Measurements from ENCODE around the gene LRRTM4. TPM values are rescaled to one million over a fixed set of nuclear protein-coding genes. Genes with fewer than 3 reads are reported as not detected.
A peak's percentile ranks its signal among the peaks of the same experiment; 100 is the strongest.
"Not testable (repeated sequence)": the region's sequence is repeated elsewhere in the genome, so short reads cannot be mapped to it uniquely, and the experiment has no call there.

Gene LRRTM4
- total RNA-seq, 1 experiment from 2014 or later: 12.0 TPM

DNA sequence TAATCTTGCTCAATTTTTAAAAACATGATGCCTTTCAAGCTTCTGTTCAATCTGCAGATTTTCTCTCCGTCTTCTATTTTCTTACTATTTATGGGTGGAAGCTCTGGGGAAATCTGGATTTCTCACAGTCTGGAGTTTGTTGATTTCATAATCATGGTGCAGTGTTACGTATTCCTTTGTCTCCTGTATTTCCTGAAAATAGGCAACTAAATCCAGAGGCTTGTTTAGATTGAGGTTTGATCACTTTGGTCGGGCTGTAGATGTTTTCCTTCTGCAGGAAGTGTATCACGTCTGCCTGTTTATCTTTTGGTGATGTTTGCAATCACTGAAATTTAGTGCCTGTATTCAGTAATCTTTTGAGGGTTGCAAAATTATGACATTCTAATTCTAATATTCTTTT, 487.7 kb downstream of the LRRTM4 start:
- Histone ChIP-seq H2BK5ac (ENCODE audit: insufficient read length, low read length) (no peak overlapping the region), H3K23me2 (ENCODE audit: insufficient read length, low read depth, low read length, poor library complexity, severe bottlenecking) (no peaks in the 10 kb centered on the region), H2BK15ac (ENCODE audit: low read depth, low read length) (no peak overlapping the region), H3T11ph (ENCODE audit: low read length) (no peak overlapping the region), H3K18ac (ENCODE audit: insufficient read length, low read depth, low read length) (no peak overlapping the region), H4K5ac (ENCODE audit: insufficient read length, low read depth, low read length) (no peak overlapping the region), H2AFZ (ENCODE audit: low read length) (no peak overlapping the region), H3K79me1 (ENCODE audit: insufficient read depth, low read depth, low read length, poor library complexity, severe bottlenecking) (no peaks in the 10 kb centered on the region), H4K91ac (ENCODE audit: insufficient read length, low read depth, low read length) (no peak overlapping the region), H3K56ac (ENCODE audit: insufficient read length, low read depth, low read length) (no peak overlapping the region), H2BK120ac (ENCODE audit: low read depth, low read length, poor library complexity, severe bottlenecking) (no peak overlapping the region), H3K23ac (ENCODE audit: insufficient read length, low read depth, low read length) (no peak overlapping the region), H3K27me3 (ENCODE audit: insufficient read depth, low read length) (no peaks in the 10 kb centered on the region), H2AK5ac (ENCODE audit: insufficient read length, low read length) (no peak overlapping the region), H3K4ac (ENCODE audit: low read depth, low read length) (no peak overlapping the region), H4K8ac (replicated peaks; ENCODE audit: insufficient read length, low read depth, low read length) (no peak overlapping the region), H3K14ac (ENCODE audit: insufficient read depth, low read length) (no peak overlapping the region), H3K4me2 (ENCODE audit: insufficient read depth, insufficient read length, low read length) (no peak overlapping the region), H3K9me3 (ENCODE audit: control insufficient read depth, low read depth, low read length) (no peaks in the 10 kb centered on the region), H3K9ac (ENCODE audit: extremely low read depth, insufficient read length, low read length) (no peak overlapping the region), H3K79me2 (ENCODE audit: insufficient read depth, low read length) (no peaks in the 10 kb centered on the region), H3K4me1 (ENCODE audit: insufficient read depth, low read length) (no peaks in the 10 kb centered on the region), H3K27ac (ENCODE audit: insufficient read length, low read depth, low read length) (no peak overlapping the region), H4K20me1 (ENCODE audit: control insufficient read depth, insufficient read depth, insufficient read length) (no peaks in the 10 kb centered on the region), H2BK20ac (ENCODE audit: low read depth, low read length, poor library complexity, severe bottlenecking) (no peak overlapping the region), H2BK12ac (ENCODE audit: insufficient read length, low read depth, low read length) (no peak overlapping the region)
- Mint-ChIP-seq H3K36me3 (ENCODE audit: insufficient read depth in 1 of 3, low read depth in 3 of 3) (no peaks in the 10 kb centered on the region), H3K9me3 (no peaks in the 10 kb centered on the region), H3K4me1 (peaks cover 2 to 16% of the 10 kb centered on the region in 2 experiments; a peak in 2 of 4 replicates), H3K27me3 (ENCODE audit: low read depth) (no peaks in the 10 kb centered on the region), H3K4me3 (no peak overlapping the region), H3K27ac (no peak overlapping the region)
- no CpG with 5 or more reads among the region's 4 CpGs for WGBS (ENCODE audit: extremely low coverage, insufficient read length, low lambda C conversion rate)
- DNase-seq: no peak
- TF ChIP-seq, protein P1, sequence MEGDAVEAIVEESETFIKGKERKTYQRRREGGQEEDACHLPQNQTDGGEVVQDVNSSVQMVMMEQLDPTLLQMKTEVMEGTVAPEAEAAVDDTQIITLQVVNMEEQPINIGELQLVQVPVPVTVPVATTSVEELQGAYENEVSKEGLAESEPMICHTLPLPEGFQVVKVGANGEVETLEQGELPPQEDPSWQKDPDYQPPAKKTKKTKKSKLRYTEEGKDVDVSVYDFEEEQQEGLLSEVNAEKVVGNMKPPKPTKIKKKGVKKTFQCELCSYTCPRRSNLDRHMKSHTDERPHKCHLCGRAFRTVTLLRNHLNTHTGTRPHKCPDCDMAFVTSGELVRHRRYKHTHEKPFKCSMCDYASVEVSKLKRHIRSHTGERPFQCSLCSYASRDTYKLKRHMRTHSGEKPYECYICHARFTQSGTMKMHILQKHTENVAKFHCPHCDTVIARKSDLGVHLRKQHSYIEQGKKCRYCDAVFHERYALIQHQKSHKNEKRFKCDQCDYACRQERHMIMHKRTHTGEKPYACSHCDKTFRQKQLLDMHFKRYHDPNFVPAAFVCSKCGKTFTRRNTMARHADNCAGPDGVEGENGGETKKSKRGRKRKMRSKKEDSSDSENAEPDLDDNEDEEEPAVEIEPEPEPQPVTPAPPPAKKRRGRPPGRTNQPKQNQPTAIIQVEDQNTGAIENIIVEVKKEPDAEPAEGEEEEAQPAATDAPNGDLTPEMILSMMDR (conservative IDR thresholded peaks at IDR 0.05): no peak

DNA sequence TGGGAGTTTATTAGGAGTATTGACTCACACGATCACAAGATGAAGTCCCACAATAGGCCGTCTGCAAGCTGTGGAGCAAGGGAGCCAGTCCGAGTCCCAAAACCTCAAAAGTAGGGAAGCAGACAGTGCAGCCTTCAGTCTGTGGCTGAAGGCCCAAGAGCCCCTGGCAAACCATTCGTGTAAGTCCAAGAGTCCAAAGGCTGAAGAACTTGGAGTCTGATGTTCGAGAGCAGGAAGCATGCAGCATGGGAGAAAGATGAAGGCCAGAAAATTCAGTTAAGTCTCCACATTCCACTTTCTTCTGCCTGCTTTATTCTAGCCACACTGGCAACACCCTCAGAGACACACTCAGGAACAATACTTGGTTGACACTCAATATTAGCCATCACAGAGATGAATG, 492.9 kb downstream of the LRRTM4 start:
- H2BK15ac ChIP-seq (ENCODE audit: low read depth, low read length); H2BK20ac ChIP-seq (ENCODE audit: low read depth, low read length, poor library complexity, severe bottlenecking); H4K20me1 ChIP-seq (ENCODE audit: control insufficient read depth, insufficient read depth, insufficient read length); H3K14ac ChIP-seq (ENCODE audit: insufficient read depth, low read length); H4K8ac ChIP-seq (replicated peaks; ENCODE audit: insufficient read length, low read depth, low read length); H3K4ac ChIP-seq (ENCODE audit: low read depth, low read length); H3K4me2 ChIP-seq (ENCODE audit: insufficient read depth, insufficient read length, low read length); H3K18ac ChIP-seq (ENCODE audit: insufficient read length, low read depth, low read length); H3T11ph ChIP-seq (ENCODE audit: low read length); H3K27me3 ChIP-seq (ENCODE audit: insufficient read depth, low read length); H3K4me3 Mint-ChIP-seq; H3K9ac ChIP-seq (ENCODE audit: extremely low read depth, insufficient read length, low read length); H3K9me3 Mint-ChIP-seq; H3K9me3 ChIP-seq (ENCODE audit: control insufficient read depth, low read depth, low read length); H3K4me1 Mint-ChIP-seq; H2BK5ac ChIP-seq (ENCODE audit: insufficient read length, low read length); H2BK12ac ChIP-seq (ENCODE audit: insufficient read length, low read depth, low read length); DNase-seq; H3K27ac ChIP-seq (ENCODE audit: insufficient read length, low read depth, low read length); H3K79me2 ChIP-seq (ENCODE audit: insufficient read depth, low read length); H3K56ac ChIP-seq (ENCODE audit: insufficient read length, low read depth, low read length); H3K4me1 ChIP-seq (ENCODE audit: insufficient read depth, low read length); H3K79me1 ChIP-seq (ENCODE audit: insufficient read depth, low read depth, low read length, poor library complexity, severe bottlenecking); H4K91ac ChIP-seq (ENCODE audit: insufficient read length, low read depth, low read length); H3K23ac ChIP-seq (ENCODE audit: insufficient read length, low read depth, low read length); H2AK5ac ChIP-seq (ENCODE audit: insufficient read length, low read length); H3K23me2 ChIP-seq (ENCODE audit: insufficient read length, low read depth, low read length, poor library complexity, severe bottlenecking); H3K27me3 Mint-ChIP-seq (ENCODE audit: low read depth); H2AFZ ChIP-seq (ENCODE audit: low read length); H3K36me3 Mint-ChIP-seq (ENCODE audit: insufficient read depth in 1 of 3, low read depth in 3 of 3); H4K5ac ChIP-seq (ENCODE audit: insufficient read length, low read depth, low read length); H2BK120ac ChIP-seq (ENCODE audit: low read depth, low read length, poor library complexity, severe bottlenecking): not testable (repeated sequence)
- WGBS (ENCODE audit: extremely low coverage, insufficient read length, low lambda C conversion rate): no CpG with 5 or more reads among the region's 5 CpGs
- peak overlapping the region in 1 of 3 experiments; percentile 44; a peak in 1 of 7 replicates for H3K27ac Mint-ChIP-seq
